Measurements from ENCODE around the gene LIFR.

The LIFR gene

DNA sequence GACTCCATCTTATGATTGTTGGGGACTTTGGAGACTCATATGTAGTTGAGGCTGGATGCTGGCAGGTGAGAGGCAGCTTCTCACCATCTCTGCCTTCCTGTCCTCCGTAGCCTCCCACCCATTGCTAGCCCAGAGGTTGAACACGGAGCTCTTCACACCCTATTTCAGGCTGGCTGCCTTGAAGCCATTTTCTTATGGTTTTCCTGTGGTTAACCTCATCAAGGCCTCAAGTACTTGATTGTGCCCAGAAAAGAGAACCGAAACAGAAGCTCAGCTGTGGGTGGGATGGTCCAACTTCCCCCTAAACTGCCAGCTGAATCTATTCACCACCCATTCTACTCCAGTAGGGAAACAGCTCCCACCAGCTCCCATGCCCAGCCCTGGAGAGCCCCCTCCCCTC, 102.9 kb downstream of the LIFR start:
- peak; percentile 74 for DNase-seq (ENCODE audit: extremely low read depth, insufficient read length)
- Histone ChIP-seq H3K4me3 (replicated peaks; ENCODE audit: low read depth, low read length) (no peak overlapping the region), H3K27me3 (replicated peaks; ENCODE audit: control insufficient read depth, insufficient read depth, low read length) (peaks cover 3% of the 10 kb centered on the region), H3K36me3 (ENCODE audit: control insufficient read depth, insufficient read depth, low read length) (no peaks in the 10 kb centered on the region)
- TF ChIP-seq, protein P1, sequence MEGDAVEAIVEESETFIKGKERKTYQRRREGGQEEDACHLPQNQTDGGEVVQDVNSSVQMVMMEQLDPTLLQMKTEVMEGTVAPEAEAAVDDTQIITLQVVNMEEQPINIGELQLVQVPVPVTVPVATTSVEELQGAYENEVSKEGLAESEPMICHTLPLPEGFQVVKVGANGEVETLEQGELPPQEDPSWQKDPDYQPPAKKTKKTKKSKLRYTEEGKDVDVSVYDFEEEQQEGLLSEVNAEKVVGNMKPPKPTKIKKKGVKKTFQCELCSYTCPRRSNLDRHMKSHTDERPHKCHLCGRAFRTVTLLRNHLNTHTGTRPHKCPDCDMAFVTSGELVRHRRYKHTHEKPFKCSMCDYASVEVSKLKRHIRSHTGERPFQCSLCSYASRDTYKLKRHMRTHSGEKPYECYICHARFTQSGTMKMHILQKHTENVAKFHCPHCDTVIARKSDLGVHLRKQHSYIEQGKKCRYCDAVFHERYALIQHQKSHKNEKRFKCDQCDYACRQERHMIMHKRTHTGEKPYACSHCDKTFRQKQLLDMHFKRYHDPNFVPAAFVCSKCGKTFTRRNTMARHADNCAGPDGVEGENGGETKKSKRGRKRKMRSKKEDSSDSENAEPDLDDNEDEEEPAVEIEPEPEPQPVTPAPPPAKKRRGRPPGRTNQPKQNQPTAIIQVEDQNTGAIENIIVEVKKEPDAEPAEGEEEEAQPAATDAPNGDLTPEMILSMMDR (IDR thresholded peaks at IDR 0.05; ENCODE audit: insufficient read depth, low read length, poor library complexity, severe bottlenecking): no peak

DNA sequence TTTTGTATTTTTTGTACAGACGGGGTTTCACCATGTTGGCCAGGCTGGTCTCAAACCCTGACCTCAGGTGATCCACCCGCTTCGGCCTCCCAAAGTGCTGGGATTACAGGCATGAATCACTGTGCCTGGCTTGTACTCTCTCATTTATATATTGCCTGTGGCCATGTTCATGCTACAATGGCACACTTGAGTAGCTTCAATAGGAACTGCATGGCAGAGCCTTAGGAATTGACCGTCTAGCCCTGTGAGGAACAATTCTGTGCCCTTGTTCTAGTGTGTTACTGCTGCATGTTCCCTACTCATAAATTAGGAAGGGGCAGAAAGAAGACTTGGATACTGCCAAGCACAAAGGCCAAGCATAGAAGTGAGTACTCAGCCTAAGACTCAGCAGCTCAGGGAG, 104.2 kb downstream of the LIFR start:
- no peak for DNase-seq (ENCODE audit: extremely low read depth, insufficient read length)
- Histone ChIP-seq H3K36me3 (ENCODE audit: control insufficient read depth, insufficient read depth, low read length) (no peaks in the 10 kb centered on the region), H3K4me3 (replicated peaks; ENCODE audit: low read depth, low read length) (no peak overlapping the region), H3K27me3 (replicated peaks; ENCODE audit: control insufficient read depth, insufficient read depth, low read length) (peaks cover 2% of the 10 kb centered on the region)
- TF ChIP-seq, protein P1 (IDR thresholded peaks at IDR 0.05; ENCODE audit: insufficient read depth, low read length, poor library complexity, severe bottlenecking): no peak

DNA sequence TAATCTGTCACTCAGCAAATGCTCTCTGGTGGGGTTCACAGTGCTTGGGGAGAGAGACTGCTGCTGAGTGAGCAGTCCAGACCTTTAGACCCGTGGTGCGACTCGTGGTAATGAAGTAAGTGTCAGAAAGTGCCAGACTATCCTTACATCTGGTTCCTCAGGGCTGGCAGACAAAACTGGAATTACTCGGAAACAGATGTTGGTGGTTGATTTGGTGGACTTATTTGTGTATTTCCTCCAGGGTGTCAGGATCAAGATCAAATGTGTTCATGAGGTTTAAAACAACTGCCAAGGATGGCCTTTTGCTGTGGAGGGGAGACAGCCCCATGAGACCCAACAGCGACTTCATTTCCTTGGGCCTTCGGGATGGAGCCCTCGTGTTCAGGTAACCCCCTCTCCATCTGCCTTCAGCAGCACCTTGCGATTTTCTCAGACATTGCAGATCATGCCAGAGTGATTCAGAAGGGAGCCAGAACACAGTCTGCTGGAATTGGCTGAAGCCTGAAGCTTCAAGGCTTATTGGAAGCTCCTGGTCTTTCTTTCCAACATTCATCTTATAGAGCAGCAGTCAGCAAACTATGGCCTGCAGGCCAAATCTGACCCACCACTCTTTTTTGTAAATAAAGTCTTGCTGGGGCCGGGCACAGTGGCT, 105.2 kb downstream of the LIFR start:
- TF ChIP-seq, protein P1 (IDR thresholded peaks at IDR 0.05; ENCODE audit: insufficient read depth, low read length, poor library complexity, severe bottlenecking): no peak
- H3K36me3 ChIP-seq (ENCODE audit: control insufficient read depth, insufficient read depth, low read length): no peaks in the 10 kb centered on the region
- DNase-seq (ENCODE audit: extremely low read depth, insufficient read length): no peak
- peaks cover 2% of the 10 kb centered on the region for H3K27me3 ChIP-seq (replicated peaks; ENCODE audit: control insufficient read depth, insufficient read depth, low read length)
- no peak overlapping the region for H3K4me3 ChIP-seq (replicated peaks; ENCODE audit: low read depth, low read length)

DNA sequence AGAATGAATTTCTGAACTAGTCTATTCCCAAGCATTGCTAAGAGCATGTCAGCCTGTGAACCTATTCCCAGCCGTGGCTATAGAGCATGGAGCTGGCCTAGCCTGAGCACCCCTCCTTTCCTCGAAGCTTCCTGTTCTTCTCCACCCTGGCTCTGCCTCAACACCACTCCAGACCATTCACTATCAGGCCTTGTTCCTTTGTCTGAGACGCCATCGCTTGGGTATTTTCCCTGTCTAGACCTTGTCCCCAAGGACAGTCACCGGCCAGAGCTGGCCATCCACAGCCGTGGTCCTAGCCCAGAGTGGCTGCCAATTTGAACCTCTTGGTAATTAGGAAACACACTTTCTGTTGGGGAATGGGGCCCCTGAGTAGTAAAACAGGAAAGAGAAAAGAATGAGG, 105.8 kb downstream of the LIFR start:
- no peak for DNase-seq (ENCODE audit: extremely low read depth, insufficient read length)
- Histone ChIP-seq H3K36me3 (ENCODE audit: control insufficient read depth, insufficient read depth, low read length) (no peaks in the 10 kb centered on the region), H3K27me3 (replicated peaks; ENCODE audit: control insufficient read depth, insufficient read depth, low read length) (peaks cover 2% of the 10 kb centered on the region), H3K4me3 (replicated peaks; ENCODE audit: low read depth, low read length) (no peak overlapping the region)
- TF ChIP-seq, protein P1 (IDR thresholded peaks at IDR 0.05; ENCODE audit: insufficient read depth, low read length, poor library complexity, severe bottlenecking): no peak

DNA sequence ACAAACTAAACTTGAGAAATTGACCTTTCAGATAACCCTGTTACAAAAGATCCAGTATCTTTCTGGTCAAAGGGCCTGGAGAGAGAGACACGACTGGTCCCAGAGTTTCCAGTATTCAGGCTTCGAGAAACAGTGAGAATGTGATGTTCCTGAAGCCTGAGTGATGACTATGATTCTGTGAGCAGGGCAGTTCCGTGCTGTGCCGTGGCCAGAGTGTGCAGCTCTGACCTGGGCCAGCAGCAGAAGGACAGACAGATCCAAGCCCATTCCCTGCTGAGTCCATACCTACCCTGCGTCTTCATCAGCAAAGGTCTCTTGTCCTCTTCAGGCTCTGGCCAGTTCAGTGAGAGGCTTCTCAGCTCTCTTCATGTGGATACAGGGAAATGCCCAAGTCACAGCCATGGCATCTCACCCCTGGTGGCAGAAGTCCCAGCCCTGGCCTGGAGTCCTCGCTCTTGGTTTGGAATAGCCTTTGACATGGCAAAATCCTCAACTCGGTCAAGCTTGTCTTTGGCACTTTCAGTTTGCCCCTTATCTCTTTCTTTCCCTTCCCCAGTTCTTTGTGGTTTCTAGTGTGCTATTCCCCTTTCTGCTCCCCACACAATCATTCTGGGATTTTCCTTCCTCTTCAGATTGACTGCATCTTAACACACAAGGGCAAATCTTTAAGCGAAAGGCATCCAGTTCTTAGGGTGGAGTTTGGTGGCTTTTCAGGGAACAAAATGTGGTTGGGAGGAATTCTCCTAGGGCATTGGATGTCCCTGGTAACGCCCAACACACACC, 107.7 kb downstream of the LIFR start:
- peaks cover 2% of the 10 kb centered on the region for H3K27me3 ChIP-seq (replicated peaks; ENCODE audit: control insufficient read depth, insufficient read depth, low read length)
- H3K36me3 ChIP-seq (ENCODE audit: control insufficient read depth, insufficient read depth, low read length): no peaks in the 10 kb centered on the region
- no peak for DNase-seq (ENCODE audit: extremely low read depth, insufficient read length)
- no peak overlapping the region for H3K4me3 ChIP-seq (replicated peaks; ENCODE audit: low read depth, low read length)
- TF ChIP-seq, protein P1 (IDR thresholded peaks at IDR 0.05; ENCODE audit: insufficient read depth, low read length, poor library complexity, severe bottlenecking): no peak
